GM10248 (cell line): ENCODE measurements around the gene B9D1.
"Not testable (repeated sequence)": the region's sequence is repeated elsewhere in the genome, so short reads cannot be mapped to it uniquely, and the experiment has no call there.

Source experiments
- CTCF ChIA-PET: fragments of 300-600 bp; sonication (Branson Sonifier 250); formaldehyde crosslinking; extraction: SDS; loops from one replicate; lab custom pipeline; 2021; ENCODE audit warnings: antibody characterized with exemption; lab: Yijun Ruan, JAX
- POLR2A ChIA-PET: fragments of 350-650 bp; sonication (Branson Sonifier 250); formaldehyde crosslinking; extraction: SDS; loops from one replicate; lab custom pipeline; 2020; ENCODE audit warnings: antibody characterized with exemption; lab: Yijun Ruan, JAX
- DNase-seq: peaks from one replicate; pipeline ENCODE4 v3.0.0; 2012; ENCODE audit errors: extremely low spot score
- CTCF ChIP-seq: IDR thresholded peaks from 2 replicates; pipeline ENCODE4 v1.5.1; 2012; ENCODE audit warnings: mild to moderate bottlenecking, low read depth; ENCODE audit errors: extremely low read depth, missing control alignments, control extremely low read depth

The B9D1 gene

DNA sequence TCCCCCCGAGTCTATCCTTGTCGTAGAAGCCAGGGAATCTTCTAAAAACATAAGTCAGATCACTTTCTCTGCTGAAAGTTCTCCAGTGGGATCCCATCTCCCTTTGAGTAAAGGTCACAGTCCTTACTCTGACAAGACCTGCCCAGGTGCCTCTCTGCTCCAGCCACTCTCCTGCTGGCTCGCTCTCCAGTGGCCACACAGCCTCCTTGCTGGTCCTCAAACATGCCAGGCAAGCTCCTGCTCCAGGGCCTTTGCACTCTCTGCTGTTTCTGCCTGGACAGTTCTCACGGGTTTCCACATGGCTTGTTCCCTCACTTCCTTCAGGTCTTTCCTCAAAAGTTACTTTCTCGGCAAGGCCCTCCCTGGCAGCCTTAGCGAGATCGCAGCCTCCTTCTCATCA is 3.4 kb downstream of the B9D1 start:
- ChIA-PET POLR2A (no interaction called here), CTCF (interaction anchor here (1.5 kb wide), 1 partner anchor 88 kb away, joined by 6 read pairs; no protein-coding TSS in a partner anchor)

GRCh38 chr17:19357761-19358160 is 4.8 kb downstream of the B9D1 start:
- CTCF ChIA-PET, result interaction anchor here (0.9 to 2.8 kb wide), 3 partner anchors 19 to 89 kb away, joined by 3 to 9 read pairs (median 6); partner anchors contain the start of gene MAPK7
- no peak for DNase-seq
- POLR2A ChIA-PET, result no interaction called here
- TF ChIP-seq CTCF, result no peak

More for the DNA sequence above, 3.4 kb downstream of the B9D1 start:
- DNase-seq, result no peak
- no peak for TF ChIP-seq CTCF

DNA sequence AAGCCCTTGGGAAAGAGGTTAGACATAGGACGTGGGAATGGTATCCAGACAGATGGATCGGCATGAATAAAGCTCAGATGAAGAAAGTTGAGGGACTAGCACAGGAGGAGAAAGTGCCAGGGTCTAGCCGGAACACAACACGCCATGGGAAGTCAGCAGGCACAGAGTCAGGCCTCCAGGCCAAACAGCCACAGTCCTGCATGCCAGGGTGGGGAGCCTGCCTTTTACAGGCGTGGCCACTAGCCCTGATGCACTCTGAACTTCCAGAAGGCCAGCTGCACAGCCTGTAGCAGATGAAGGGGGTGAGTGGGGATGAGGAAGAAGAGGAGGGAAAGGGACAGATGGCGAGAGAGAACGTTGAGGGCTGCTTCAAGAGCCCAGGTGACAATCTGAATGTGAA is 5.2 kb downstream of the B9D1 start:
- POLR2A ChIA-PET, result no interaction called here
- CTCF ChIA-PET, result interaction anchor here (0.9 to 2.8 kb wide), 5 partner anchors 12 to 409 kb away, joined by 3 to 9 read pairs (median 4); partner anchors contain the start of gene MAPK7
- no peak for DNase-seq
- TF ChIP-seq CTCF, result no peak

- no peak for DNase-seq
- TF ChIP-seq CTCF, result no peak
- ChIA-PET POLR2A (interaction anchor here (0.7 kb wide), 1 partner anchor 27 kb away, joined by 5 read pairs; no protein-coding TSS in a partner anchor), CTCF (interaction anchor here (1.0 to 3.6 kb wide), 6 partner anchors 9 to 91 kb away, joined by 3 to 25 read pairs (median 4); partner anchors contain the start of gene B9D1)
Observed at GRCh38 chr17:19354748-19355147, 7.8 kb downstream of the B9D1 start.

- DNase-seq, POLR2A ChIA-PET: not testable (repeated sequence)
- CTCF ChIA-PET, result interaction anchor here (1.6 to 3.6 kb wide), 3 partner anchors 10 to 92 kb away, joined by 5 to 25 read pairs (median 8); partner anchors contain the start of gene B9D1
Observed at GRCh38 chr17:19353401-19353800, 9.1 kb downstream of the B9D1 start.

GRCh38 chr17:19348806-19349205 is 13.7 kb downstream of the B9D1 start:
- no peak for DNase-seq
- no peak for TF ChIP-seq CTCF
- ChIA-PET CTCF (no interaction called here), POLR2A (no interaction called here)

DNA sequence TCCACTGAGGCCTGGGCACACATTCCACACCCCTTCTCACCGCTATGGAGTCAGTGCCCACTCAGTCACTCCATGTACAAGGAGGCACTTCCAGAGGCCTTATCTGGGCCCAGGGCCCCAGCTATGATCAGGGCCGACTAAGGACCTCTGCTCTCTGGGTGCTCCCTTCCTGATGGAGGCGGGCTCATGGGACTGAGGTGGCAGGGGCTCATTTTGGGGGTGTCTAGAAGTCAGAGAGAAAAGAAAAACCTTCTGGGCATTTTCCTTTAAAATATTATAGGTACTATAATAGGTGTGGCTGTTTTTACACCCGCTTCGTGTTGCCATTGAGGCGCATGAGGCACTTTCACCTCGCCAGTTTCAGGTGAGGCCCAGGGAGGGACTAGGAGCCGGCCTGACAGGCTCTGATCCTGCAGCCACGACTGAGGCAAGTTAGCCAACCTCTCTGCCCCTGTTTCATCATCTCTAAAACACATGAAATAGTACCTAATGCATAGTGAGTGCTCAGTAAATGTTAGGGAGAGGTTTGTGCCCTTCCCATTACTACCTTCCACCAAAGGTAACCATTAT is 14.4 kb downstream of the B9D1 start:
- DNase-seq, result no peak

More for the DNA sequence above, 14.4 kb downstream of the B9D1 start:
- TF ChIP-seq CTCF, result no peak
- ChIA-PET POLR2A (no interaction called here), CTCF (interaction anchor here (0.9 to 1.1 kb wide), 2 partner anchors 10 to 15 kb away, joined by 5 read pairs; partner anchors contain the start of gene B9D1)
